Duodenal mucosa (tissue), 2 donors: ENCODE measurements around the gene CPHXL2.

Experiments
- H3K27ac ChIP-seq: one replicate; pipeline ENCODE4 v1.7.0; 2013; ENCODE audit warnings: low read depth, low read length
- H3K27me3 ChIP-seq, 2 donors: one replicate each; pipeline ENCODE4 v1.7.0; 2013; ENCODE audit warnings: low read length in 2 of 2, control low read depth in 1 of 2; ENCODE audit not compliant: insufficient read depth in 2 of 2, control insufficient read depth in 1 of 2
- H3K36me3 ChIP-seq, 2 donors: one replicate each; pipeline ENCODE4 v1.7.0; 2013; ENCODE audit warnings: low read length in 2 of 2, control low read depth in 1 of 2; ENCODE audit not compliant: insufficient read depth in 2 of 2, control insufficient read depth in 1 of 2
- H3K4me1 ChIP-seq, 2 donors: one replicate each; pipeline ENCODE4 v1.7.0; 2013; ENCODE audit warnings: low read length in 2 of 2, control low read depth in 1 of 2; ENCODE audit not compliant: insufficient read depth in 2 of 2, control insufficient read depth in 1 of 2
- H3K4me3 ChIP-seq, 2 donors: one replicate each; pipeline ENCODE4 v1.7.0; 2013; ENCODE audit warnings: low read length in 2 of 2, low read depth in 1 of 2
- H3K9ac ChIP-seq, 2 donors: one replicate each; pipeline ENCODE4 v1.7.0; 2013; ENCODE audit warnings: low read length in 2 of 2, low read depth in 1 of 2
- H3K9me3 ChIP-seq, 2 donors: one replicate each; pipeline ENCODE4 v1.7.0; 2013; ENCODE audit warnings: low read length in 2 of 2, control low read depth in 1 of 2; ENCODE audit not compliant: control insufficient read depth in 1 of 2

CPHXL2 gene

GRCh38 chr16:75682308-75682707 lies 5.5 kb upstream of the CPHXL2 start:
- Histone ChIP-seq H3K4me1 (peaks cover 0 to 5% of the 10 kb centered on the region in 2 donors), H3K4me3 (no peak overlapping the region), H3K27ac (no peak overlapping the region), H3K36me3 (no peaks in the 10 kb centered on the region), H3K9ac (no peak overlapping the region), H3K9me3 (no peaks in the 10 kb centered on the region), H3K27me3 (no peaks in the 10 kb centered on the region)

GRCh38 chr16:75679366-75679765 lies 2.6 kb upstream of the CPHXL2 start:
- H3K27ac ChIP-seq, result no peak overlapping the region
- no peaks in the 10 kb centered on the region for H3K27me3 ChIP-seq
- H3K9me3 ChIP-seq, result no peaks in the 10 kb centered on the region
- no peak overlapping the region for H3K9ac ChIP-seq
- H3K4me3 ChIP-seq, result no peak overlapping the region
- H3K36me3 ChIP-seq, result no peaks in the 10 kb centered on the region
- peaks cover 0 to 5% of the 10 kb centered on the region in 2 donors for H3K4me1 ChIP-seq

GRCh38 chr16:75667503-75667902 lies 9.3 kb downstream of the CPHXL2 start:
- Histone ChIP-seq H3K27me3 (no peaks in the 10 kb centered on the region), H3K4me3 (no peak overlapping the region), H3K36me3 (no peaks in the 10 kb centered on the region), H3K27ac (no peak overlapping the region), H3K9me3 (no peaks in the 10 kb centered on the region), H3K4me1 (no peaks in the 10 kb centered on the region), H3K9ac (no peak overlapping the region)

- no peak overlapping the region for H3K9ac ChIP-seq
- peaks cover 23 to 34% of the 10 kb centered on the region in 2 donors for H3K36me3 ChIP-seq
- H3K4me1 ChIP-seq, result no peaks in the 10 kb centered on the region
- H3K9me3 ChIP-seq, result no peaks in the 10 kb centered on the region
- no peak overlapping the region for H3K4me3 ChIP-seq
- H3K27me3 ChIP-seq, result no peaks in the 10 kb centered on the region
- H3K27ac ChIP-seq, result no peak overlapping the region
These were observed 16.0 kb downstream of the CPHXL2 start for GRCh38 chr16:75660726-75661302.

GRCh38 chr16:75660321-75660720 lies 16.5 kb downstream of the CPHXL2 start:
- no peak overlapping the region for H3K4me3 ChIP-seq
- no peaks in the 10 kb centered on the region for H3K9me3 ChIP-seq
- no peaks in the 10 kb centered on the region for H3K27me3 ChIP-seq
- H3K4me1 ChIP-seq, result no peaks in the 10 kb centered on the region
- no peak overlapping the region for H3K9ac ChIP-seq
- peaks cover 27 to 39% of the 10 kb centered on the region in 2 donors for H3K36me3 ChIP-seq
- no peak overlapping the region for H3K27ac ChIP-seq

GRCh38 chr16:75658175-75658574 lies 18.6 kb downstream of the CPHXL2 start:
- no peak overlapping the region for H3K27ac ChIP-seq
- H3K9me3 ChIP-seq, result no peaks in the 10 kb centered on the region
- H3K27me3 ChIP-seq, result no peaks in the 10 kb centered on the region
- peaks cover 30 to 50% of the 10 kb centered on the region in 2 donors for H3K36me3 ChIP-seq
- no peak overlapping the region for H3K4me3 ChIP-seq
- peaks cover 0 to 5% of the 10 kb centered on the region in 2 donors for H3K4me1 ChIP-seq
- no peak overlapping the region for H3K9ac ChIP-seq

- Histone ChIP-seq H3K36me3 (peaks cover 30 to 43% of the 10 kb centered on the region in 2 donors), H3K4me1 (peaks cover 17 to 36% of the 10 kb centered on the region in 2 donors)
These were observed 22.9 kb downstream of the CPHXL2 start for GRCh38 chr16:75653922-75654321.

GRCh38 chr16:75648265-75649076 lies 28.3 kb downstream of the CPHXL2 start:
- H3K9me3 ChIP-seq, result no peaks in the 10 kb centered on the region
- H3K36me3 ChIP-seq, result peaks cover 3 to 4% of the 10 kb centered on the region in 2 donors
- H3K9ac ChIP-seq, result peak overlapping the region; percentile 91 to 96
- no peaks in the 10 kb centered on the region for H3K27me3 ChIP-seq
- peak overlapping the region; percentile 98 for H3K27ac ChIP-seq
- peaks cover 40 to 51% of the 10 kb centered on the region in 2 donors for H3K4me1 ChIP-seq
- peak overlapping the region; percentile 85 to 88 for H3K4me3 ChIP-seq

More at GRCh38 chr16:75653922-75654321, 22.9 kb downstream of the CPHXL2 start:
- H3K4me3 ChIP-seq, result no peak overlapping the region
- H3K9ac ChIP-seq, result no peak overlapping the region
- H3K27me3 ChIP-seq, result no peaks in the 10 kb centered on the region
- H3K9me3 ChIP-seq, result no peaks in the 10 kb centered on the region
- no peak overlapping the region for H3K27ac ChIP-seq

- H3K27me3 ChIP-seq, result no peaks in the 10 kb centered on the region
- no peaks in the 10 kb centered on the region for H3K9me3 ChIP-seq
- peaks cover 3 to 4% of the 10 kb centered on the region in 2 donors for H3K36me3 ChIP-seq
- peak within 1 kb of the TSS; percentile 91 to 96 for H3K9ac ChIP-seq
- peak within 1 kb of the TSS; percentile 98 for H3K27ac ChIP-seq
- H3K4me3 ChIP-seq, result peak within 1 kb of the TSS; percentile 85 to 88
- H3K4me1 ChIP-seq, result peaks cover 40 to 46% of the 10 kb centered on the region in 2 donors
These were observed 29.1 kb downstream of the CPHXL2 start, which contains the start of the genes KARS1 and TERF2IP for GRCh38 chr16:75647492-75648264. KARS1 (minus strand) TSS chr16:75647665; CDS start chr16:75647639, 26 bp downstream. TERF2IP (plus strand) TSS chr16:75647773; CDS start chr16:75647883, 110 bp downstream.
